ENCODE measurements around the gene COQ9. TPM values are rescaled to one million over a fixed set of nuclear protein-coding genes. Genes with fewer than 3 reads are reported as not detected.
"Not testable (repeated sequence)": the region's sequence is repeated elsewhere in the genome, so short reads cannot be mapped to it uniquely, and the experiment has no call there.

The COQ9 gene
- total RNA-seq, 2 donors from 2014 or later, result 34.5 to 38.2 TPM

- H3K27ac Mint-ChIP-seq, result no peak overlapping the region
- Histone ChIP-seq H3K4me3 (ENCODE audit: low read length) (no peak overlapping the region), H3K36me3 (ENCODE audit: control insufficient read depth, insufficient read depth, low read length) (no peaks in the 10 kb centered on the region), H3K4me1 (ENCODE audit: control insufficient read depth, insufficient read depth, low read length) (no peaks in the 10 kb centered on the region), H3K27me3 (ENCODE audit: control insufficient read depth, insufficient read depth, low read length, poor library complexity, severe bottlenecking) (no peaks in the 10 kb centered on the region), H3K9me3 (ENCODE audit: control insufficient read depth, low read length) (no peaks in the 10 kb centered on the region), H3K27ac (ENCODE audit: low read depth, low read length) (no peak overlapping the region), H3K9ac (ENCODE audit: extremely low read depth, low read length, poor library complexity, severe bottlenecking) (no peak overlapping the region)
- TF ChIP-seq CTCF (conservative IDR thresholded peaks at IDR 0.05), result no peak
- H3K9me3 Mint-ChIP-seq, result no peaks in the 10 kb centered on the region
- peak; percentile 16 for DNase-seq
- no peak overlapping the region for H3K4me3 Mint-ChIP-seq
- H3K36me3 Mint-ChIP-seq (ENCODE audit: low read depth), result no peaks in the 10 kb centered on the region
- H3K27me3 Mint-ChIP-seq (ENCODE audit: insufficient read depth), result peaks cover 7% of the 10 kb centered on the region
- peaks cover 5% of the 10 kb centered on the region for H3K4me1 Mint-ChIP-seq
- WGBS, 2 experiments (ENCODE audit: insufficient coverage in 1 of 2, insufficient read length in 1 of 2), result 79 to 90% methylated on average over 5 to 13 of the region's 13 CpGs
These were observed 49.8 kb downstream of the COQ9 start for GRCh38 chr16:57497121-57497520.

- Histone ChIP-seq H3K27ac (ENCODE audit: low read depth, low read length) (no peak overlapping the region), H3K9me3 (ENCODE audit: control insufficient read depth, low read length) (no peaks in the 10 kb centered on the region), H3K4me1 (ENCODE audit: control insufficient read depth, insufficient read depth, low read length) (no peaks in the 10 kb centered on the region), H3K9ac (ENCODE audit: extremely low read depth, low read length, poor library complexity, severe bottlenecking) (no peak overlapping the region), H3K27me3 (ENCODE audit: control insufficient read depth, insufficient read depth, low read length, poor library complexity, severe bottlenecking) (no peaks in the 10 kb centered on the region), H3K36me3 (ENCODE audit: control insufficient read depth, insufficient read depth, low read length) (no peaks in the 10 kb centered on the region), H3K4me3 (ENCODE audit: low read length) (no peak overlapping the region)
- no peak for DNase-seq
- 80 to 100% methylated on average over 1 to 2 of the region's 4 CpGs for WGBS, 2 experiments (ENCODE audit: insufficient coverage in 1 of 2, insufficient read length in 1 of 2)
- no peaks in the 10 kb centered on the region for H3K9me3 Mint-ChIP-seq
- H3K27ac Mint-ChIP-seq, result no peak overlapping the region
- TF ChIP-seq CTCF (conservative IDR thresholded peaks at IDR 0.05), result no peak
- peaks cover 8% of the 10 kb centered on the region for H3K27me3 Mint-ChIP-seq (ENCODE audit: insufficient read depth)
- H3K36me3 Mint-ChIP-seq (ENCODE audit: low read depth), result no peaks in the 10 kb centered on the region
- no peak overlapping the region for H3K4me3 Mint-ChIP-seq
- H3K4me1 Mint-ChIP-seq, result peaks cover 10% of the 10 kb centered on the region
These were observed 50.8 kb downstream of the COQ9 start for GRCh38 chr16:57498031-57498430.

- H3K9me3 ChIP-seq (ENCODE audit: control insufficient read depth, low read length); H3K27ac Mint-ChIP-seq: not testable (repeated sequence)
- WGBS, 2 experiments (ENCODE audit: insufficient coverage in 1 of 2, insufficient read length in 1 of 2), result 92 to 100% methylated on average over 2 to 11 of the region's 11 CpGs
These were observed 52.7 kb downstream of the COQ9 start for GRCh38 chr16:57499941-57500340.

GRCh38 chr16:57500578-57501111, 53.4 kb downstream of the COQ9 start:
- 81 to 89% methylated on average over 4 to 9 of the region's 9 CpGs for WGBS, 2 experiments (ENCODE audit: insufficient coverage in 1 of 2, insufficient read length in 1 of 2)
- no peak overlapping the region for H3K4me3 ChIP-seq (ENCODE audit: low read length)
- Mint-ChIP-seq H3K36me3 (ENCODE audit: low read depth) (no peaks in the 10 kb centered on the region), H3K4me1 (peaks cover 15% of the 10 kb centered on the region), H3K4me3 (no peak overlapping the region), H3K27me3 (ENCODE audit: insufficient read depth) (peaks cover 3% of the 10 kb centered on the region), H3K9me3 (no peaks in the 10 kb centered on the region), H3K27ac (no peak overlapping the region)
- no peaks in the 10 kb centered on the region for H3K27me3 ChIP-seq (ENCODE audit: control insufficient read depth, insufficient read depth, low read length, poor library complexity, severe bottlenecking)
- H3K36me3 ChIP-seq (ENCODE audit: control insufficient read depth, insufficient read depth, low read length), result no peaks in the 10 kb centered on the region
- no peaks in the 10 kb centered on the region for H3K9me3 ChIP-seq (ENCODE audit: control insufficient read depth, low read length)
- H3K9ac ChIP-seq (ENCODE audit: extremely low read depth, low read length, poor library complexity, severe bottlenecking), result no peak overlapping the region
- no peaks in the 10 kb centered on the region for H3K4me1 ChIP-seq (ENCODE audit: control insufficient read depth, insufficient read depth, low read length)
- TF ChIP-seq CTCF (conservative IDR thresholded peaks at IDR 0.05), result no peak
- H3K27ac ChIP-seq (ENCODE audit: low read depth, low read length), result no peak overlapping the region
- no peak for DNase-seq

More at GRCh38 chr16:57499941-57500340, 52.7 kb downstream of the COQ9 start:
- H3K4me3 ChIP-seq (ENCODE audit: low read length); H3K27ac ChIP-seq (ENCODE audit: low read depth, low read length); H3K36me3 Mint-ChIP-seq (ENCODE audit: low read depth); H3K4me3 Mint-ChIP-seq; H3K9ac ChIP-seq (ENCODE audit: extremely low read depth, low read length, poor library complexity, severe bottlenecking); H3K9me3 Mint-ChIP-seq; H3K4me1 ChIP-seq (ENCODE audit: control insufficient read depth, insufficient read depth, low read length); H3K27me3 Mint-ChIP-seq (ENCODE audit: insufficient read depth); H3K27me3 ChIP-seq (ENCODE audit: control insufficient read depth, insufficient read depth, low read length, poor library complexity, severe bottlenecking); H3K36me3 ChIP-seq (ENCODE audit: control insufficient read depth, insufficient read depth, low read length); DNase-seq: not testable (repeated sequence)
- peaks cover 15% of the 10 kb centered on the region for H3K4me1 Mint-ChIP-seq
